GM10248 (cell line): ENCODE data around the gene ERBB4.

Experiments
- CTCF ChIA-PET: fragments of 300-600 bp; sonication (Branson Sonifier 250); formaldehyde crosslinking; extraction: SDS; loops from one replicate; lab custom pipeline; 2021; ENCODE audit warnings: antibody characterized with exemption; lab: Yijun Ruan, JAX
- POLR2A ChIA-PET: fragments of 350-650 bp; sonication (Branson Sonifier 250); formaldehyde crosslinking; extraction: SDS; loops from one replicate; lab custom pipeline; 2020; ENCODE audit warnings: antibody characterized with exemption; lab: Yijun Ruan, JAX
- DNase-seq: peaks from one replicate; pipeline ENCODE4 v3.0.0; 2012; ENCODE audit errors: extremely low spot score
- TF ChIP-seq, protein P1 (sequence below): IDR thresholded peaks from 2 replicates; pipeline ENCODE4 v1.5.1; 2012; ENCODE audit warnings: mild to moderate bottlenecking, low read depth; ENCODE audit errors: extremely low read depth, missing control alignments, control extremely low read depth

ERBB4 gene

DNA sequence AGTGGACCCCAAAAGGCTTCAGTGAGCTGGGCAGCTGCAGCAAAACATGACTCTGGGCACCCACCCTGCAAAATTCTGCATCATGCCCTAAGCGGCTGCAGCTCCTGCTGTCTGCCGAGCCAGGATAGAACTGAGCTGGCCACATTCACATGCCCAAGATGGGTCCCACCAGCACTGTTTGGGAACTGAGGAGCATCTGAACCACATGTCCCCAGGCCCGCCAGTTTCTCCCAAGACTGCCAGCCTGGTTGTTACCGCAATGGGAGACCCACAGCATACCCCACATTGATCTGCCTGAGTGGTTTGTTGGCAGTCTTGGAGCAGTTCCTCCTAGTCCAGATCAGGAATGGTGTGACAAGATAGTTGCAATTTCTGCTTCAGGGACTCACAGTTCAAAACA is 1035.4 kb downstream of the ERBB4 start:
- POLR2A ChIA-PET = no interaction called here
- no peak for DNase-seq
- TF ChIP-seq, protein P1, sequence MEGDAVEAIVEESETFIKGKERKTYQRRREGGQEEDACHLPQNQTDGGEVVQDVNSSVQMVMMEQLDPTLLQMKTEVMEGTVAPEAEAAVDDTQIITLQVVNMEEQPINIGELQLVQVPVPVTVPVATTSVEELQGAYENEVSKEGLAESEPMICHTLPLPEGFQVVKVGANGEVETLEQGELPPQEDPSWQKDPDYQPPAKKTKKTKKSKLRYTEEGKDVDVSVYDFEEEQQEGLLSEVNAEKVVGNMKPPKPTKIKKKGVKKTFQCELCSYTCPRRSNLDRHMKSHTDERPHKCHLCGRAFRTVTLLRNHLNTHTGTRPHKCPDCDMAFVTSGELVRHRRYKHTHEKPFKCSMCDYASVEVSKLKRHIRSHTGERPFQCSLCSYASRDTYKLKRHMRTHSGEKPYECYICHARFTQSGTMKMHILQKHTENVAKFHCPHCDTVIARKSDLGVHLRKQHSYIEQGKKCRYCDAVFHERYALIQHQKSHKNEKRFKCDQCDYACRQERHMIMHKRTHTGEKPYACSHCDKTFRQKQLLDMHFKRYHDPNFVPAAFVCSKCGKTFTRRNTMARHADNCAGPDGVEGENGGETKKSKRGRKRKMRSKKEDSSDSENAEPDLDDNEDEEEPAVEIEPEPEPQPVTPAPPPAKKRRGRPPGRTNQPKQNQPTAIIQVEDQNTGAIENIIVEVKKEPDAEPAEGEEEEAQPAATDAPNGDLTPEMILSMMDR = no peak
- CTCF ChIA-PET = interaction anchor here (1.0 to 1.4 kb wide), 2 partner anchors 11 to 18 kb away, joined by 3 read pairs; no protein-coding TSS in a partner anchor

DNA sequence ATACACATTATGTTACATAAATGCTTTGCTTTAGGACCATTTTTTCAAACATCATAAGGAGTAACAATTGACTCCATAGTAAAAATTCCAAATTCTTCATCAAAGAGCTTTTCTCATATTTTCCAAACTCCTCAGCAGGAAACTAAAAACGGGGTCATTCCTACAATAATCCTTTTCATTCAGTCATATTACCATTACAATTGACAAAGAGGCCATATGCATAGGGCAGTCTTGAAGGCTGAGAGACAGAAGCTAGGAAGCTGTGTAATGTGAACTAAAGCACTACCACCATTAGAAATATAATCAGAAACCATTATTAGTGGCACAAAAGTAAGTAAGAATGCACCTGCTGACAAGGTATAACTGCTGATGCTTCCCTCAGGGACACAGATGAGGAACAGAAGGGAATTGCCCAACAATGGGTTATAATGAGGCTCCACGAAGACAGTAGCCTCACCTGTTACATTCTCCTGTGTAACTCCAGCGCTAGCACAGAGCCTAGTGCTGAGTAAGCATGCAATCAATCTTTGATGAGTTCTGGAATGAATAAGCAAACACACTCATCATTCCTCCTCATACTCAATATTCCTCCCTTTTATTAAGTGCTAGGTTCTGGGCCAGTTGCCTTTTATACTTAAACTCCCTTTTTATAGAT is 1039.9 kb downstream of the ERBB4 start:
- ChIA-PET POLR2A (no interaction called here), CTCF (interaction anchor here (0.9 kb wide), 1 partner anchor 9 kb away, joined by 3 read pairs; no protein-coding TSS in a partner anchor)
- no peak for DNase-seq
- TF ChIP-seq, protein P1 = no peak

DNA sequence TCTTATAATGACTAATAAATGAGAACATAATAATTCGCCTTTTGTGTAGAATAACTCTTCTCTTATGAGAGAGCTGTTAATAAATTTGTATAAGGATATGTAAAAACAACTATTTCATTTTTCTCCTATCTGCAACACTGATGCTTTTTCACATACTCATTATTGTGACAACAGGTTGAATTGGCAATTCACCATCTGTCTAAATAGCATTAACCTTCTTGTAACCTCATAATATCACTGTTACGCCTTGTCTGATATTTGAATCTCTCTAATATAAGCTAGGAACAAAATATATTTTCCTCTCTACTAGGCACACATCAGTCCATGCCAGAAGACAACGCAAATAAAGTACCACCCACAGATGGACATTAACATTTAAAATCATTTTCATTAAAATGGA is 1043.3 kb downstream of the ERBB4 start:
- no peak for DNase-seq
- CTCF ChIA-PET = interaction anchor here (0.8 to 1.7 kb wide), 2 partner anchors 30 to 32 kb away, joined by 3 to 4 read pairs; no protein-coding TSS in a partner anchor

DNA sequence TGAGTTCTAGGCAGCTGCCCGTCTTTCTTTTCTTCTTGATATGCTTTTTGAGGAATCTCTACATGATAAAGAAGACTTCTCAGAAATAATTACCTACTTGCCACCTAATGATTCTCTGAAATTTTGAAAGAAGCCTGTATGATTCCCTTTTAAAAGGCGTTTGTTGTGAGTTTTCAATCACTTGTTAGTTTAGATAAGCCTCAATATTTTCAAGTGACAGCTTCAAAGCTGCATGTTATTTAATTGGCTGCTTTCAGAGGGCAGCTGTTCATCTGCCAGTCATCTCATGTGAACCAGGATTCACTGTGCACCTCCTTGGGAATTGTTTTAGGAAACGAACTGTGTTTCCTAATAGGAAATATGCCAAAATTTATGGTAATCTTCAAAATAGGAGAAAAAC is 1044.1 kb downstream of the ERBB4 start:
- ChIA-PET CTCF (interaction anchor here (0.8 to 1.7 kb wide), 2 partner anchors 29 to 31 kb away, joined by 3 to 4 read pairs; no protein-coding TSS in a partner anchor), POLR2A (no interaction called here)
- TF ChIP-seq, protein P1 = no peak
- no peak for DNase-seq

More for the DNA sequence above, 1043.3 kb downstream of the ERBB4 start:
- POLR2A ChIA-PET = no interaction called here
- TF ChIP-seq, protein P1 = no peak

DNA sequence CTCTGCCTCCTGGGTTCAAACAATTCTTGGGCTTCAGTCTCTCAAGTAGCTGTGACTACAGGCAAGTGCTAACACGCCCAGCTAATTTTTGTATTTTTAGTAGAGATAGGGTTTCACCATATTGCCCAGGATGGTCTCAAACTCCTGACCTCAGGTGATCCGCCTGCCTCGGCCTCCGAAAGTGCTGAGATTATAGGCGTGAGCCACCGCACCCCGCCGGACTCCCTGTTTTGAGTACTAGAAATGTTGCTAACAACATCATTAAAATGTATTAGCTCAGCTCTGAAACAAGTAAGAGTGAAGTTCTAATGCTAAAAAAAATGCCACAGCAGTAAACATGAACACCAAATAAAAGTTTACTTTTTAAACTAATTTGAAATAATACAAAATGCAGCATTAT is 1044.5 kb downstream of the ERBB4 start:
- POLR2A ChIA-PET = no interaction called here
- CTCF ChIA-PET = interaction anchor here (1.7 kb wide), 1 partner anchor 29 kb away, joined by 4 read pairs; no protein-coding TSS in a partner anchor
- TF ChIP-seq, protein P1 = no peak

DNA sequence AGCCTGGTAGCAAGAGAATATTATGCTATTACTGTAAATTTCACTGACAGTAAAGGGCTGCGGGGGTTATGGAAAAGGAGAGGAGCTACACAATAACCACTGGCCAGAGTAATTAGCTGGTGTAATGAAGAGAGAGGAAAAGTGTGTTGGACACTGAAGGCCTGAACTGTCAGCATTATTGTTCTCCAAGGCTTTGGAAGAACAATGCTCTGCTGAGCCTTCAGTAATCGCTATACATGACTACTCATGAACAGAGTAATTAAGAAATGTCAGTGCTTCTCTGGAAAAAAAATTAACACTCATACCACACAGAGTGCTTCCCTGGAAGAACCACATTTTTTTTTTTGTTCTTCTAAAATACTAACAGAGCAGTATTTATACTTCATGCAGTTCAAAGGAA is 1050.9 kb downstream of the ERBB4 start:
- ChIA-PET POLR2A (no interaction called here), CTCF (interaction anchor here (1.1 to 1.2 kb wide), 2 partner anchors 32 to 39 kb away, joined by 3 read pairs; no protein-coding TSS in a partner anchor)
- DNase-seq = no peak
- TF ChIP-seq, protein P1 = no peak

More for the DNA sequence above, 1044.5 kb downstream of the ERBB4 start:
- DNase-seq = no peak
